SJSA1 (cell line): ENCODE data around the gene DDR1. TPM values are rescaled to one million over a fixed set of nuclear protein-coding genes. Genes with fewer than 3 reads are reported as not detected.
A peak's percentile ranks its signal among the peaks of the same experiment; 100 is the strongest.
"Not testable (repeated sequence)": the region's sequence is repeated elsewhere in the genome, so short reads cannot be mapped to it uniquely, and the experiment has no call there.

Source experiments
- DNase-seq, 2 experiments: peaks; one replicate each; pipeline ENCODE4 v3.0.0-alpha.2; 2015 to 2020; ENCODE audit warnings: low spot score in 2 of 2, low read depth in 1 of 2
- H3K27ac ChIP-seq: fragments of 250-450 bp; sonication (Bioruptor Pico); 2 replicates; pipeline ENCODE4 v1.5.1; 2020; ENCODE audit warnings: mild to moderate bottlenecking, moderate library complexity
- H3K27me3 ChIP-seq: fragments of 250-450 bp; sonication (Bioruptor Pico); replicated peaks from 2 replicates; pipeline ENCODE4 v1.5.1; 2020; ENCODE audit warnings: mild to moderate bottlenecking, moderate library complexity
- H3K36me3 ChIP-seq: fragments of 250-450 bp; sonication (Bioruptor Pico); 2 replicates; pipeline ENCODE4 v1.5.1; 2020; ENCODE audit warnings: mild to moderate bottlenecking
- H3K4me1 ChIP-seq: fragments of 250-450 bp; sonication (Bioruptor Pico); replicated peaks from 2 replicates; pipeline ENCODE4 v1.6.1; 2021; ENCODE audit warnings: mild to moderate bottlenecking
- H3K4me3 ChIP-seq: fragments of 250-450 bp; sonication (Bioruptor Pico); 2 replicates; pipeline ENCODE4 v1.5.1; 2020; ENCODE audit warnings: mild to moderate bottlenecking
- H3K9me3 ChIP-seq: fragments of 250-450 bp; sonication (Bioruptor Pico); replicated peaks from 2 replicates; pipeline ENCODE4 v1.5.1; 2020; ENCODE audit warnings: mild to moderate bottlenecking
- total RNA-seq: library from RNA; depleted of rRNA; stranded (reverse); fragments of >200 nt; shearing (Covaris generic); gene quantifications from 2 replicates; pipeline ENCODE4 v1.2.3, GENCODE V29; 2014

Gene DDR1
- total RNA-seq, 1 experiment from 2014 or later: 18.2 TPM

DNA sequence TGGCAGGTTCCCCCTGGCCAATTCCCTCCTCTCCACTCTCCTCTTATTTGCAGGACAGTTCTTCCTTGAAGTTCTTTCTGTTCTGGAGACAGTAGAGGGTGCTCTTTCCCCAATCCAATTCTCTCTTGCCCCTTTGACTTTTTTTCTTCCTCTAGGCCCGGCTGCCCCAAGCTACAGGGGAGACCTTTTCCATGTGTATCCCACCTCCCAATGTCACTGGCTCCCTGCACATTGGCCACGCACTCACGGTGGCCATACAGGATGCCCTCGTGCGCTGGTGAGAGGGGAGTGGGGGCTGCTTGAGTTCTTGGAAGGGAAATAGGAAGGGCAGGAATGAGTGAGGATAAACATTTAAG lies 31.2 kb downstream of the DDR1 start:
- Histone ChIP-seq H3K4me1 (peaks cover 18% of the 10 kb centered on the region), H3K4me3 (no peak overlapping the region), H3K27me3 (no peaks in the 10 kb centered on the region), H3K36me3 (peaks cover 78% of the 10 kb centered on the region), H3K27ac (no peak overlapping the region), H3K9me3 (no peaks in the 10 kb centered on the region)
- peak in 1 of 2 experiments; percentile 51 for DNase-seq

DNA sequence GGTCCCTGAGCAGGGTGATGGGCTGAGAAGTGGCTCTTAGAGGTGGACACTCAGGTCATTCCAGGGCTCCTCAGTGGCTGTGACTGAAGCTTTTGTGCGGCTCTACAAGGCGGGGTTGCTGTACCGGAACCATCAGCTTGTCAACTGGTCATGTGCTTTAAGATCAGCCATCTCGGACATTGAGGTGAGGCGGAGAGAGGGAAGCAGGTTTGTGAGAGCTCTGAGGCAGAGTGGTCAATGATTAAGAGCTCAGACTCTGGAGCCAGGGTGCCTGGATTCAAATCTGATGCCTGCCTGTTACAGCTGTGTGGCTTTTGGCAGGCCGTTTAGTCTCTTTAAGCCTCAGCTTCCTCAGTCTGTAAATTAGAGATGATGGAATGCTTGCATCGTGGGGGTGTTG lies 32.7 kb downstream of the DDR1 start:
- peaks cover 81% of the 10 kb centered on the region for H3K36me3 ChIP-seq

DNA sequence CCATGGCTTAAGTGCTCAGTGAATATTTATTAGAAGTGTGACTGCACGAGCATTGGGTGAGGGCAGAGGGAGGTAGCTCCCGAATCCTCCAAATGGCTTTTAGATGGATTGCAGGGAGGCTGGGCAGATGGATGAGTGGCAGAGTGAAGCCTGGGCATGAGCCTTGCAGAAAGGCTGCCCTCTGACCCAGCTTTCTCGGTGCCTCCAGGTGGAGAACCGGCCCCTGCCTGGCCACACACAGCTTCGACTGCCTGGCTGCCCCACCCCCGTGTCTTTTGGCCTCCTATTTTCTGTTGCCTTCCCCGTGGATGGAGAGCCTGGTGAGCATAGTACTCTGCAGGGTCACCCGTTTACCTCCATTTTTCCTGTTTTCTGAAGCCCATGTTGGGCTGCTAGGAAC lies 33.2 kb downstream of the DDR1 start:
- H3K27ac ChIP-seq: no peak overlapping the region
- no peak for DNase-seq
- H3K4me1 ChIP-seq: peaks cover 18% of the 10 kb centered on the region
- H3K9me3 ChIP-seq: no peaks in the 10 kb centered on the region
- H3K4me3 ChIP-seq: no peak overlapping the region
- H3K36me3 ChIP-seq: peaks cover 79% of the 10 kb centered on the region
- H3K27me3 ChIP-seq: no peaks in the 10 kb centered on the region

More for the DNA sequence above, 32.7 kb downstream of the DDR1 start:
- H3K27ac ChIP-seq: no peak overlapping the region
- H3K4me3 ChIP-seq: no peak overlapping the region
- H3K4me1 ChIP-seq: peaks cover 18% of the 10 kb centered on the region
- no peaks in the 10 kb centered on the region for H3K9me3 ChIP-seq
- DNase-seq: no peak
- H3K27me3 ChIP-seq: no peaks in the 10 kb centered on the region

DNA sequence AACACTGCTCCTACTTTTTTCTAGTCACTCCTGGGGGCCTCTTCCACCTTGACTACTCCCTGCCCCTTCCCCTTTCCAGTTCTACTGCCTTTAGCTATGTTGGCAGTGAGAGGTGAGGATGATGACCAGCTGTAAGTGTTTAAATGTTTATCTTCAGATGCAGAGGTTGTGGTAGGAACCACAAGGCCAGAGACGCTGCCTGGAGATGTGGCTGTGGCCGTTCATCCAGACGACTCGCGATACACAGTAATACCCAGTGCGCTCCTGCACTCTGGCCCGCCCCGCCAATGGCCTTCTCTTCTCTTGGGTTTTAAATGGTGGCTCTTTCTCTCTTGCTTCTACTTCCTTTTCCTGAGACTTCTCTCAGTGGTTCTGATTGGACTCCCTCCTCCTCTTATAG lies 34.4 kb downstream of the DDR1 start:
- Histone ChIP-seq H3K36me3 (peaks cover 79% of the 10 kb centered on the region), H3K27ac (no peak overlapping the region), H3K9me3 (no peaks in the 10 kb centered on the region), H3K27me3 (no peaks in the 10 kb centered on the region), H3K4me3 (no peak overlapping the region), H3K4me1 (peaks cover 16% of the 10 kb centered on the region)
- DNase-seq: no peak

DNA sequence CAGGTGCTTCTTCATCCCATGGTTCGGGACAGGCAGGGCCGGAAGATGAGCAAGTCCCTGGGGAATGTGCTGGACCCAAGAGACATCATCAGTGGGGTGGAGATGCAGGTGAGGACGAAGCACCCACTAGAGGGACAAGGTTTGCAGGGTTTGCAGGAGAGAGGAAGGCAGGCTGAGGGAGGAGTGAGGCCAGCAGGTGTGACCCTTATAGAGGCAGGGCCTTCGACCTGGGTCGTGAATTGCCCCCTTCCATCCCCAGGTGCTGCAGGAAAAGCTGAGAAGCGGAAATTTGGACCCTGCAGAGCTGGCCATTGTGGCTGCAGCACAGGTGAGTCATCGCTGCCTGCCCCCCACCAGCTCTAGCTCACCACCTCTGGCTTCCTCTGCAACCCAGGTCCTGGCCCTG lies 38.1 kb downstream of the DDR1 start:
- no peak overlapping the region for H3K27ac ChIP-seq
- H3K36me3 ChIP-seq: peaks cover 66% of the 10 kb centered on the region
- H3K4me3 ChIP-seq: no peak overlapping the region
- no peak for DNase-seq
- no peaks in the 10 kb centered on the region for H3K9me3 ChIP-seq
- no peaks in the 10 kb centered on the region for H3K4me1 ChIP-seq
- H3K27me3 ChIP-seq: no peaks in the 10 kb centered on the region

DNA sequence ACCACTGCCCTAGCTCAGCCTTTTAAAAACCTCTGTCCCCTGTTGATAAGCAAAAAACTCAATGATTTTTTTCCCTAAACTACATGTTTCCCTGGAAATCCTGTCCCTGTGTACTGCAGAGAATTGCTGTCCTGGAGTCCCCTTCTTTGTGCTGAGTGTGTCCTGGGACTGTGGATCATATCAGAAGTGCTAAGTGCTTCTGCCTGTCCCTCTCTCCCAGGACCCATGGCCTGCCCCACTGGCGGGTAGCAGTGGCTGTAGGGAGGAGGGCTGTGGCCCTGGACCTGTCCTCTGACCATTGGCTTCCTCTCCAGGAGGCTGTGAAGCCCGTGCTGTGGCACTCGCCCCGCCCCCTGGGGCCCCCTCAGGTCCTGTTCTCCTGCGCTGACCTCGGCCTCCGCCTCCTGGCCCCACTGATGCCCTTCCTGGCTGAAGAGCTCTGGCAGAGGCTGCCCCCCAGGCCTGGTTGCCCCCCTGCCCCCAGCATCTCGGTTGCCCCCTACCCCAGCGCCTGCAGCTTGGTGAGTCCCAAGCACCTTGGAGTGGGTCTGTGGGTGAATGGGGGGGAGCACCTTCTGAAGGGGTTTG lies 39.8 kb downstream of the DDR1 start:
- H3K27me3 ChIP-seq, H3K9me3 ChIP-seq, H3K4me1 ChIP-seq, H3K27ac ChIP-seq, H3K4me3 ChIP-seq, DNase-seq: not testable (repeated sequence)
- H3K36me3 ChIP-seq: peaks cover 53% of the 10 kb centered on the region

DNA sequence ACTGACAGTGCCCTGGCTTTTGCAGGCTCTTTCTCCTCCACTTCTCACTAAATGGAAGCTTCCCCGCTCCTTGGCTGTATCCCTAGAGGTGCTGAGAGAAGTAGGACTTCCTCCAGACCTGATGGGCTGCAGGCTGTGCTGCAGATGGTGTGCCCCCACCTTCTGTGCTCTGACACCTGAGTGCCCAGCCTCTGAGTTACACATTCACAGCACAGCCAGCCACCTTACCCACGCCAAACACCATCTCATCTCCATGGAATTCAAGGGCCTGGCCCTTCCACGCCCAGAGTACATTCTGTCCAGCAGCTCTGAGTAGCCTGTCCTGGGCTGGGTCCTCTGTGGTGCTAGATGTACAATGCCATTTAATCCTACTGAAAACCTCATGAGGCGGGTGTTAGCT lies 42.3 kb downstream of the DDR1 start:
- Histone ChIP-seq H3K4me3 (no peak overlapping the region), H3K27ac (no peak overlapping the region), H3K4me1 (no peaks in the 10 kb centered on the region), H3K27me3 (no peaks in the 10 kb centered on the region), H3K36me3 (peaks cover 32% of the 10 kb centered on the region), H3K9me3 (no peaks in the 10 kb centered on the region; the same call in 1 of the 2 replicates)
- DNase-seq: no peak

DNA sequence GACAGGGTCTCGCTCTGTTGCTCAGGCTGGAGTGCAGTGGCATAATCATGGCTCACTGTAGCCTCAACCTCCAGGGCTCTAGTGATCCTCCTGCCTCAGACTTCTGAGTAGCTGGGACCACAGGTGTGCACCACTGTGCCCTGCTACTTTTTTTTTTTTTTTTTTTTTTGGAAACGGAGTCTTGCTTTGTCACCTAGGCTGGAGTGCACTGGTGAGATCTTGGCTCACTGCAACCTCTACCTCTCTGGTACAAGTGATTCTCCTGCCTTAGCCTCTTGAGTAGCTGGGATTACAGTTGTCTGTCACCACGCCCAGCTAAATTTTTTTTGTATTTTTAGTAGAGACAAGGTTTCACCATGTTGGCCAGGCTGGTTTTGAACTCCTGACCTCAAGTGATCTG lies 42.8 kb downstream of the DDR1 start:
- H3K27me3 ChIP-seq, DNase-seq, H3K9me3 ChIP-seq, H3K4me3 ChIP-seq, H3K27ac ChIP-seq, H3K4me1 ChIP-seq: not testable (repeated sequence)
- H3K36me3 ChIP-seq: peaks cover 27% of the 10 kb centered on the region

DNA sequence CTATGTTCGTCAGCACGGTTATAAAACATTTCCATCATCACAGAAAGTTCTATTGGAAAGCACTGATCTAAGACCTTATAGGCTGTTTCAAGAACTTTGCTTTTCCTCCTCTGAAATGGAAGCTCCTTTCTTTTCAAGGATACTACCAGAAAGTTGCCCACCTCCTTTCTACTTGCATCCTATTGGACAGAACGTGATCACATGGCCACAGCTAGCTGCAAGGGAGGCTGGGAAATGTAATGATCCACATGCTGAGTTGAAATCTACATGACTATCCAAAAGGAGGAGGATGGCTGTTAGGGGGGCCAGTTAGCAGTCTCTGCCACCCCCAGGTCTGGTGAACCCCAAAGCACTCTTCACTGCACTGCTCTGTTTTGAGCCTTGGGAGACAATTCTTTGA lies 44.4 kb downstream of the DDR1 start:
- Histone ChIP-seq H3K9me3 (no peaks in the 10 kb centered on the region; the same call in 1 of the 2 replicates), H3K27ac (no peak overlapping the region), H3K4me3 (no peak overlapping the region), H3K36me3 (peaks cover 14% of the 10 kb centered on the region), H3K27me3 (no peaks in the 10 kb centered on the region), H3K4me1 (no peaks in the 10 kb centered on the region)
- no peak for DNase-seq

DNA sequence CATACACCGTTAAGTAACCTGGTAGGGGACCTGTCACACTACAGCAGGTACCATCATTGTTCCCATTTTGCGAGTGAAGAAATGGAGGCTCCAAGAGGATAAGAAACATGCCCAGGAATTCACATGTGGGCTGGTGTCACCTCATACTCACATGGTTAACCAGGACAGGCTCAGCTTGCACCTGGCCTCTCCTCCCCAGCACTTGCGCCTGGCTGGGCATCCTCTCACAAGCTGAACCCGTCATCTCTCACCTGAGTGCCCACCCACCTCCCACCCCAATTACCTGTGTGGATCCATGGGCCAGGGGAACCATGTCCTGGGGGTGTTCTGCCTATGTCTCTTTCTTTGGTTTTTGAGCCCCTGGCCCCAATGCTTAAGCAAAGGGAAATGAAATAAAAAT lies 46.2 kb downstream of the DDR1 start:
- DNase-seq: no peak
- Histone ChIP-seq H3K27ac (no peak overlapping the region), H3K4me1 (no peaks in the 10 kb centered on the region), H3K9me3 (no peaks in the 10 kb centered on the region; the same call in 1 of the 2 replicates), H3K4me3 (no peak overlapping the region), H3K36me3 (peaks cover 12% of the 10 kb centered on the region), H3K27me3 (no peaks in the 10 kb centered on the region)

DNA sequence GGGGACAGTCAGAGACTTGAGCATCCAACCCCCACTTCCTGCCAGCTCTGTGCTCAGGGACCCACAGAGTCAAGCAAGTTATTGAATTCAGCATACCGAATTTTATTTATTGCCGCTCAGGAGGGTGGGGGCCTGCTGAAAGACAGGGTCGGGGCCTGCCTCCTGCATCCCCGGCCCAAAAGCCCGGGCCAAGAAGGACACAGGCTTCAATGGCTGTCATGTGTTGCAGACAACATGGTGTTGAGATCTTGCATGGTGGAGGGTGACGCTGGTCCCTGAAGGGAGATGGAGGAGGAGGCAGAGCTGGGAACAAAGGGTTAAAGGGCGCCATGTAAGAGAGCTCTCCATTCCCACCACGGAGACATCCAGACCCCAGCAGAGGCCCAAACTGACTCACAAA lies 47.0 kb downstream of the DDR1 start:
- Histone ChIP-seq H3K9me3 (no peaks in the 10 kb centered on the region; the same call in 1 of the 2 replicates), H3K36me3 (peaks cover 6% of the 10 kb centered on the region), H3K27me3 (no peaks in the 10 kb centered on the region), H3K4me3 (no peak overlapping the region), H3K4me1 (no peaks in the 10 kb centered on the region), H3K27ac (no peak overlapping the region)
- DNase-seq: no peak

DNA sequence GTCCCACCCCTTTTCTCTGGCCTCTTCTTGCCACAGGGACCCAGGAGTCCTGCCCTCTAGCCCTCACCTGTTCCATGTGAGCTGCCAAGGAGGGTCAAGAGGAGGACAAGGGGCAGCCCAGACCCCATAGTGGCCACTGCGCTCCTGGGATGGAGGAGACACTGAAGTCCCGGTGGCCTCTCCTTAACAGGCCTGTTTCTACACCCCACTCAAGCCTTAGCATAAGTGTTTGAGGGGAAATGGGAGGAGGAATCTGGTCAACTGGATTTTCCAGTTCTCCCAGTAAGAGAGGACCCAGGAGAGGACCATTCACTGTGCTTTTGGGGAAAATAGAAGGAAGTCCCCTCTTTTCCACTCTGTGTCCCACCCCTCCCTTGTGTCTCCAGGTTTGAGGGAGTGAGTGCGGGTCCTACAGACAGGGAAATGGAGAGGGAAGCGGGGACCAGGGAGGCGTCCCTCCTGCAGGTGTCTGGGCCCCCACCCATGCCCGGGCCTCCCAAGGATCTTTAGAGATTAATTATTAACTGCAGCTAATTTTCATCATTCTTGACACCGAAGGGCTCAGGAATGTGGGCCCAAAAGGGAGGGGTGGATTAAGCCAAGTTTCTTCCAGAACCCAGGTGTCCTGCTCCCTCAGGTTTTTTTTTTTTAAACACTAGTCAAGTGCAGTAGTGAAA lies 47.8 kb downstream of the DDR1 start, which contains the start of gene SFTA2:
Gene SFTA2 (minus strand): TSS at position 202 of the 677 bp plus-strand sequence. CDS start 74 bp downstream, at position 128.
- H3K9me3 ChIP-seq: no peaks in the 10 kb centered on the region; the same call in 1 of the 2 replicates
- no peak within 1 kb of the TSS for H3K27ac ChIP-seq
- no peak for DNase-seq
- H3K27me3 ChIP-seq: no peaks in the 10 kb centered on the region
- no peaks in the 10 kb centered on the region for H3K36me3 ChIP-seq
- H3K4me3 ChIP-seq: no peak within 1 kb of the TSS
- no peaks in the 10 kb centered on the region for H3K4me1 ChIP-seq

DNA sequence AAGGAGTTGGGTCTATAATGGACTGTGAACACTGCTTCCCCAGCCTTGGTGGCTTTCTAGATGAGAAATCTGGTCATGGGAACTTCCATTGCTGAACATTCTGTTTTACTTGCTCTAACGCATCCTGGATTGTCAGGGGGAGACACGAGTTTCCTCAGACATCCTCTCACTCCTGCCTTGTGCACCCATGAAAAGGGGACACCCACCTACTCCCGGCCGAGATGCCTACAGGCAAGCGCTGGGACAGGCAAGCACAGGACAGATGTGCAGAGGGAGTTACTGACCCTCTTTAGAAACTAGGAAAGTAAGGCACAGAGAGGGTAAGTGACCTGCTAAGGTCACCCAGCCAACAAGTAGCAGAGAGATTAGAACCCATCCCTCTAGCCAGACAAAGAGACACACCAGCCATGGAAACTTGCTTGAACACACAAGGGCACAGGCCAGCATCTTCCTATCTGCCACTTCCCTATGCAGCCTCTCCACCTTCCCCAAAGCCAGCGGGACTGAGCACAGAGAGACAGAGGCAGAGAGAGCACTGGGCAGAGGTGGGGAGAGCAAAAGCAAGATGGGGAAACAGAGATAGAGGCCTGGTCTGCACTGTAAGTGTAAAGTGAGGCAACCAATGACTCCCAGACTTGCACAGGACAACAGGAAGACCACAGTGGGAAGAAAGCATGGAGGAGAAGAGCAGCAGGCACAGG lies 48.5 kb downstream of the DDR1 start:
- Histone ChIP-seq H3K27ac (no peak overlapping the region), H3K36me3 (no peaks in the 10 kb centered on the region), H3K4me3 (no peak overlapping the region), H3K9me3 (no peaks in the 10 kb centered on the region; the same call in 1 of the 2 replicates), H3K27me3 (no peaks in the 10 kb centered on the region), H3K4me1 (no peaks in the 10 kb centered on the region)
- no peak for DNase-seq

DNA sequence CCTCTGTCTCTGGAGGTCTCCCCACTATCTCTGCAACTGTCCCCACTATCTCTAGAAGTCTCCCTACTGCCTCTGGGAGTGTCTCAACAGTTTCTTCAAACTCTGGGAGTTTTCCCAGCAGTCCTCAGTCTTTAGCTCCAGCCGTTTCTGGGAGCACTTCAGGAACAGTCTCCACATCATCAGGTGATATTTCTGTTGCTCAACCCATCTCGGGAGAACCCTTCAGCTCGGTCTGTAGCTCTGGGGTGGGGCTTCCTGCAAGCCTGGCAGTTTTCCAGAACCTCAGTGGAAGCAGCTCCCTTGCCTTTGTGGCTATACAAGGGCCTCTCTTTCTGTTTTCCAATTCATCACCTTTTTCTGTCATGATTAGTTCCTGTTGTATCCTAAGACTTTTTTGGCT lies 50.7 kb downstream of the DDR1 start:
- Histone ChIP-seq H3K9me3 (no peaks in the 10 kb centered on the region), H3K36me3 (no peaks in the 10 kb centered on the region), H3K27ac (no peak overlapping the region), H3K4me3 (no peak overlapping the region), H3K4me1 (no peaks in the 10 kb centered on the region), H3K27me3 (no peaks in the 10 kb centered on the region)
- no peak for DNase-seq
